ENCODE measurements around the gene FUS. TPM values are rescaled to one million over a fixed set of nuclear protein-coding genes. Genes with fewer than 3 reads are reported as not detected.
"Not testable (repeated sequence)": the region's sequence is repeated elsewhere in the genome, so short reads cannot be mapped to it uniquely, and the experiment has no call there.

The FUS gene
- polyA plus RNA-seq = 167 TPM

DNA sequence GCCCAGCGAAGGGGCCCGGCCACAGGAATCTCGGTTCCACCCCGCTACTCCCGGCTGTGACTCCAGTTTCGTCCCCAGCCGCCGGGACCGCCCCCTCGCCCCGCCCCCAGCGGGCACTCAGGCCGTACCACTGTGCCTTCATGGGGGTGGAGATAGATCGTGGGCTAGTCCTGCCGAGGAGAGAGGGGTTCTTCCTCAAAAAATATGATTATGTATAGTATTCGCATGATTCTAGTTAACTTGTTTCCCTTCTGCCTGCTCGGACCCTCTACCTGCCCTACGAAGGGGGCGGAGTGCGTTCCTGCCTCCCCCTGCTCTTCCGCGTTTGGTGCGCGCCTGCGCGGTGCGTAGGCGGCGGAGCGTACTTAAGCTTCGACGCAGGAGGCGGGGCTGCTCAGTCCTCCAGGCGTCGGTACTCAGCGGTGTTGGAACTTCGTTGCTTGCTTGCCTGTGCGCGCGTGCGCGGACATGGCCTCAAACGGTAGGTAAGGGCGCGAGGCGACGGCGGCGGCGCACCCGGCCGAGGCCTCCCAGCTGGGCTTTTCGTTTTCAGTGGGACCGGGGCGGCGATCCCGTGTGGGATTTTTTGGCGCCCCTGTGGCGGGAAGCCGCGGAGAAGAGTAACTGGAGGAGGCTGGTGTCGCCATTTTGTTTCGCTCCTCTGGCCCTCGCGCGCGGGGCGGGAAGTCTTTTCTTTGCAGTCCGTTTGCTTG lies at the start of gene FUS:
Gene FUS, plus strand, starts transcription at position 393 of the 713 bp plus-strand sequence. Its CDS starts 76 bp downstream, at position 469.
- peak within 1 kb of the TSS; percentile 89 to 100 (median 98) for H3K27ac Mint-ChIP-seq
- peaks cover 4% of the 10 kb centered on the region for H3K36me3 Mint-ChIP-seq

DNA sequence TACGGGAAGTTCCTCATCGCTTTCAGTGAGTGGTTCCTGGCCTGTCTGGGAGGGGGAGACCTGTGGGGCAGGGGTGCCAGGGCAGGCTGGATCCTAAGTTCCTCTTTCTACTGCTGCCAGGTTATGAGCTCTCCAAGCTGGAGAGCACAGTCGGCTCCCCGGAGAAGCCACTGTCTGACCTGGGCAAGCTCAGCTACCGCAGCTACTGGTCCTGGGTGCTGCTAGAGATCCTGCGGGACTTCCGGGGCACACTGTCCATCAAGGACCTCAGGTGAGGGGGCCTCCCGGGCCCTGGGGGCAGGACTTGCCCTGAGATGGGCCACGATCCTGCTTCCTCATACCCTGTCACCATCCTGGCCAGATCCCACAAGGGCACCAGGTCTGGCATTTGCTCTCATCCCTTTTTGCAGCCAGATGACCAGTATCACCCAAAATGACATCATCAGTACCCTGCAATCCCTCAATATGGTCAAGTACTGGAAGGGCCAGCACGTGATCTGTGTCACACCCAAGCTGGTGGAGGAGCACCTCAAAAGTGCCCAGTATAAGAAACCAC lies 49.5 kb upstream of the FUS start:
- H3K4me3 Mint-ChIP-seq = no peak overlapping the region
- no peaks in the 10 kb centered on the region for H3K9me3 Mint-ChIP-seq
- no peaks in the 10 kb centered on the region for H3K36me3 Mint-ChIP-seq
- H3K27ac Mint-ChIP-seq = no peak overlapping the region
- peaks cover 0 to 2% (median 0%) of the 10 kb centered on the region in 3 donors for H3K4me1 Mint-ChIP-seq
- H3K27me3 Mint-ChIP-seq = no peaks in the 10 kb centered on the region

More for the DNA sequence above, at the start of gene FUS:
- H3K4me3 Mint-ChIP-seq = peak within 1 kb of the TSS; percentile 90 to 98 (median 96)
- H3K4me1 Mint-ChIP-seq = peaks cover 31 to 45% (median 35%) of the 10 kb centered on the region in 3 donors
- H3K27me3 Mint-ChIP-seq = peaks cover 1% of the 10 kb centered on the region
- H3K9me3 Mint-ChIP-seq = peaks cover 0 to 1% (median 0%) of the 10 kb centered on the region in 3 donors

DNA sequence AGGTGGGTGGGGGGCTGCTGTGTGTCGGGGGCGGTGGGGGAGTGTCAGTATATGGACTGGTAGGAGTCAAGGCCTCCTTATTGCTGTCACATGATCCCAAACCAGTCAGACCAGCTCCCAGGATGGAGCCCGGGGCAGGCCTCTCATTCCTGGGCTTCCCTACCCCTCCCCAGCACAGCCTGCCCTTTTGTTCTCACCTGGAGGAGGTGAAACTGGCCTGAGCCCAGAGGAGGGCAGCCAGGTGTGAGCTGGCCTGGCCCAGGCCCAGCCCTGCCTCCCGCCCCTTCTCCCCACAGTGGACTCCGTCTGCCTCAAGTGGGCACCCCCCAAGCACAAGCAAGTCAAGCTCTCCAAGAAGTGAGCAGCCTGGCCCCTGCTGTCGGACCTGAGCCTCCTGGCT lies 49.0 kb upstream of the FUS start:
- Mint-ChIP-seq H3K27me3 (no peaks in the 10 kb centered on the region), H3K36me3 (no peaks in the 10 kb centered on the region), H3K4me1 (peaks cover 0 to under 1% (median 0%) of the 10 kb centered on the region in 3 donors), H3K9me3 (no peaks in the 10 kb centered on the region), H3K4me3 (no peak overlapping the region), H3K27ac (no peak overlapping the region)

DNA sequence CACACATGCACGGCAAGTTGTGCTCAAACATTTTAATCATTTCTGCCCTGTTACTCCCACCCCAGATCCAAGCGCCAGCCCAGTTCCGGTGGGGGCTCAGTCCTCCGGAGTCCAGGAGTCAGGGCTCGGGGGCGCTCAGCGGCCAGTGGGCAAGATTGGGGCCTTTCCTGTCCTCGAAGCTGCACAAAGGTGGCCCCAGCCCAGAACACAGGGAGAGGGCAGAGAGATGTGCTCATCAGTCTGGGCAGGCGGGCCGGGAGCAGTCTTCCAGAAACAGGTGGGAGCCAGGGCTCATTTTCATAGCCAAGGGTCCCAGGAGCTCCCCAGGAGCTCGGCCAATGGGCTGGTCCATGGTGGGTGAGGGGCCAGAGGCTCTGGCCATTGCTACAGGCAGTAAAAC lies 48.5 kb upstream of the FUS start:
- Mint-ChIP-seq H3K4me3 (no peak overlapping the region), H3K9me3 (no peaks in the 10 kb centered on the region), H3K27ac (no peak overlapping the region), H3K36me3 (no peaks in the 10 kb centered on the region), H3K27me3 (no peaks in the 10 kb centered on the region), H3K4me1 (no peaks in the 10 kb centered on the region)

DNA sequence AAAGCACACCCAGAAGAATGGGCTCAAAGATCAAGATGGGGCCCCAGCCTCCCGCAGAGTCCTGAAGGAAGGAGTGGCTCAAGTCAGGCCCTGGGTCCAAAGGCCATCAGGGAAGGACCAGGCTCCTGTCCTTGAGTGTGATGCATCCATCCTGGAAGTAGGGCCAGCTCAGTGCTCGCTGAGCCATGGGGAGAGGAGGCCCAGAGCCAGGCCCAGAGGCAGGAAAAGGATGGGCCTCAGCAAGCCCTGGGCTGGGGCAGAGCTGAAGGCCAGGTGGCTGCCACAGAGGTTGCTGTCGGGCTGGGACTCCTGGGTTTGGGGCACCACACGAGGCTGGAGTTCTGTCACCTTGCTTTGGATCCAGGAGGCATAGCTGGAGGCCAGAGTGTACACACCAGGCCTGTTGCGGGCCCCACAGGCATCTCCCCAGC lies 48.1 kb upstream of the FUS start:
- Mint-ChIP-seq H3K9me3 (no peaks in the 10 kb centered on the region), H3K27me3 (no peaks in the 10 kb centered on the region), H3K4me1 (no peaks in the 10 kb centered on the region), H3K4me3 (no peak overlapping the region), H3K36me3 (no peaks in the 10 kb centered on the region), H3K27ac (no peak overlapping the region)

DNA sequence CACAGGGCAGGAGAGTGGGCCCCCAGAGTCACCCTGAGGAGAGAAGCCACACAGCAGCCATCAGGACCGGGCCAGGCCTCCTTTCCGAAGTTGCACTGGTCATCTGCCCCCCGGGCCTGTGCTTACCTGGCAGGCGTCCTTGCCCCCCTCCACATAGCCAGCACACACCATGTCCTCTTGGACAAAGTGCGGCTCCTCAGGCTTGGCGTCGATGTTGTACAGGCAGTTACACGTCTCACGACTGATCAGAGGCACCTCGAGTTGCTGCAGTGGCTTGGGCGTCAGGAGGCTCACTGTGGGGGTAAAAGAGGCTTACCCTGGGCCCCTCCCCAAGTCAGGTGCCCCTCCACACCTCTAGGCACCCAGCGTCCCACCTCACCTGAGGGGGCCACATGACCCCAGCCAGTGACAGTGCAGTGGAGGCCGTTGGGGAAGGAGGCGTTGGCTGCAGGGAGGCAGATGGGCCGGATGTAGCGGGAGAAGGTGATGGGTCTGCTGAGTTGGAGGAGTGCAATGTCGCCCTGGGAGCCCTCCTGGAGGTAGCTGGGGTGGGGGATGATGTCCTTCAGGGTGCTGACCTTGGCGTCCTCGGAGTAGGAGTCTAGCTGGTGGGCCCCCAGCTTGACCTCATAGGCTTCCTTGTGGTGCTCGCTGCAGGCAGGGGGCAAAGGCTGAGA lies 47.5 kb upstream of the FUS start:
- Mint-ChIP-seq H3K4me3 (no peak overlapping the region), H3K9me3 (no peaks in the 10 kb centered on the region), H3K36me3 (no peaks in the 10 kb centered on the region), H3K27me3 (no peaks in the 10 kb centered on the region), H3K27ac (peak overlapping the region in 1 of 3 donors; percentile 31), H3K4me1 (no peaks in the 10 kb centered on the region)

DNA sequence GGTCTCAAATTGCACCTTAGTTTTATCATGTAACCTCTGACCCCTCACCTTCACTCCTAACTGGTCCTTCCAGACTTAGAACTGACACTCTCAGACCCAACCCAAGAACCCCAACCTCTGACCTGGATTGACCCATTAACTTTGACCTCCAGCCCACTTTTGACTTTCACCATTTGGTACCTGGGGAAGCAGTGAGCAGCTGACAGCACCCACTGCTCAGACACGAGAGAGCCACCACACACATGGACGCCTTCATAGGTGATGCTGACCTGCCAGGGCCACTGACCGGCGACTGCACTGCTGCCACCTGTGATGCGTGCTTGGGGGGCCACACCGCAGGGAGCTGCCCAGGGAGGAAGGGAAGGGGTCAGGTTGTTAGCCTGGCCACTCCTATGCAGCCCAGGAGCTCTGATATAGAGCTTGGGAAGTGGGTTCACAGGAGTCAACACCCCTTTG lies 46.9 kb upstream of the FUS start:
- H3K36me3 Mint-ChIP-seq = no peaks in the 10 kb centered on the region
- H3K27me3 Mint-ChIP-seq = no peaks in the 10 kb centered on the region
- peak overlapping the region in 1 of 3 donors; percentile 31 for H3K27ac Mint-ChIP-seq
- H3K4me1 Mint-ChIP-seq = no peaks in the 10 kb centered on the region
- H3K9me3 Mint-ChIP-seq = no peaks in the 10 kb centered on the region
- no peak overlapping the region for H3K4me3 Mint-ChIP-seq

DNA sequence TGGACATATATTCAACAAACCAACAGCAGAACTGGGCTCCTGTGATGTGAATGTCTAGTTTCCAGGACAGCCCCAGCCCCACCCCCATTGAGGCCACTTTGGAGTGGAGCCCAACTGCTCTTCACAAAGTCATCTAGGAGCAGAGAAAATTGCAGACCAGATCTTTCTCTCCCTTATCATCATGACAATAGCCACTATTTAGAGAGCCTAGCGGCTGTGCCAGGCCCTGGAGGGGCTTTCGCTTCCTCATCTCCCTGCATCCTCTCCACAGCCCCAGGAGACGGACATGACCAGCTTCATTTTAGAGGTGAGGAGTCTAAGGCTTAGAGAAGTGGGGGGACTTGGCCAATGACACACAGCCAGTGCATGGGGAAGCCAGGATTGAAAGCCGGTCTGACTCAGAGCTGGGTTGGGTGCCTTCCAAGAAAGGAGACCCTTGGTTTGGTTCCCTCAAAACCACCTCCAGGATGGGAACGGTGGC lies 45.8 kb upstream of the FUS start:
- no peak overlapping the region for H3K4me3 Mint-ChIP-seq
- H3K4me1 Mint-ChIP-seq = no peaks in the 10 kb centered on the region
- H3K36me3 Mint-ChIP-seq = no peaks in the 10 kb centered on the region
- H3K27me3 Mint-ChIP-seq = no peaks in the 10 kb centered on the region
- H3K27ac Mint-ChIP-seq = no peak overlapping the region
- no peaks in the 10 kb centered on the region for H3K9me3 Mint-ChIP-seq

DNA sequence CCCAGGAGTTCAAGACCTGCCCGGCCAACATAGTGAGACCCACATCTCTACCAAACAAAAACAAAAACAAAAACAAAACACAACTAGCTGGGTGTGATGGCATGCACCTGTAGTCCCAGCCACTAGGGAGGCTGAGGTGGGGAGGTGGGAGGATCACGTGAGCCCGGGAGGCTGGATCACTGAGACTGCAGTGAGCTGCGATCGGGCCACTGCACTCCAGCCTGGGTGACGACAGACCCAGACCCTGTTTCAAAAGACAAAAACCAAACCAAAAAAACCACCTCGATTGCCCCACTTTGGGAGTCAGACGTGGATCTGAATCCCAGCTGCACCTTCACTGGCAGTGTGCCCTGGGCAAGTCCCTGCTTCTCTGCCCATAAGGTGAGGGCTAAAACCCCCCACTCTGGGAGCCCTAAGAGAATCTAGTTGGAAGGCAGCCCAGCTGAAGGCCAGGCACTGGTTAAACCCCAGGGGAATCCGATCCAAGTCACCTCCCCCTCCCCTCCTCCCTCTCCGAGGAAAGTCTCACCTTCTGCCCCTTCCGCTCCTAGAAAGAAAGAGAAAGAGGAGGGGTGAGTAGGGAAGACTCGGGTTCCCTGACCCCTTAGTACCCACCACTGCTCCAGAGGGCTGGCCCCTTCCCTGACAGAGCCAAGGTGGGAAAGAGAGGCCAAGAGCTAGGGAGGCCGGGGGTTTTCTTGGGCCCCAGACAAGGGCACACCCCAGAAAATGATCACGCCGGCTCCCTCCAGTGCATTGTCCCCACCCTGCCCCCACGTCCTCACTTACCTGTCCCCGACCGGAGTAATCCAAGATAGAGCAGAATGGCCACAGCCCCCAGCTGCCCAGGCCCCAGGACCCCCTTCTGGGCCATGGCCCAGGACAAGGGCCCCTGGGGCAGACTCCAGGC lies 45.1 kb upstream of the FUS start:
- no peak overlapping the region for H3K27ac Mint-ChIP-seq
- no peaks in the 10 kb centered on the region for H3K27me3 Mint-ChIP-seq
- H3K4me1 Mint-ChIP-seq = no peaks in the 10 kb centered on the region
- H3K4me3 Mint-ChIP-seq = no peak overlapping the region
- H3K9me3 Mint-ChIP-seq = no peaks in the 10 kb centered on the region
- H3K36me3 Mint-ChIP-seq = no peaks in the 10 kb centered on the region

DNA sequence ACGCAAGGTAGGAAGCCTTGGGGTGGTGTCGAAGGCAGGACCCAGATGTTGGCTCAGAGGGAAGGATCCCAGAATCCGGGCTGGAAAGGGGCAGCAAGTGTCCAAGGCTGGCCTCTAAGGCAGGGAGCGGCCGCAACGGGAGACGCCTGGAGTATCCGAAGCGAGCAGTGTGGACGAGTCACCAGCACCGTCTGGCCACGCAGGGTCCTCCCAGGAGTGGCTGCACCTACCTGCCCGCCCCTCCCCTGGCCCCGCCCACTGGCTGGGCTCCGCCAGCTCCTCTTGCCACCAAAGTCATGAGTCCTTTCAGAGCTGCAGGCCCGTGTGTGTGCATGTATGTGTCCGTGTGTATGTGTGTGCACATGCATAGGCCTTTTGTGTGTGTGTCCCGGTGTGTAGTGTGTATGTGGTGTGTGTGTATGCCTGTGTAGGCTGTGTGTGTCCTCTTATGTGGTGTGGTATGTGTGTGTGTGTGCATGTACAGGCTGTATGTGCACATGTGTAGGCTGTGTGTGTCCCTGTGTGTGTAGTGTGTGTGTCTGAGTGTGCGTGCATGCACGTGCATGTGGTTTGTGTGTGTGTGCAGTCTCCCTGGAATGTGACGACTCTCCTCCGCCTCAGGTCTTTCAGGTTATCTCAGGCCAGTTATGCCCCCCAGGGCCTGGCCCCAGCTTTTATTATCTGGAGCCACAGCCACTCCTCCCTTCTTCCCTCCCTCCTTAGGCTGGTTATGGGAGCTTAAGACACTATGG lies 44.2 kb upstream of the FUS start, which contains the start of gene PRSS8:
Gene PRSS8, minus strand, starts transcription at position 193 of the 752 bp plus-strand sequence. CDS start 229 bp downstream, outside the sequence.
- Mint-ChIP-seq H3K9me3 (no peaks in the 10 kb centered on the region), H3K36me3 (no peaks in the 10 kb centered on the region), H3K4me1 (peaks cover 0 to 1% (median 0%) of the 10 kb centered on the region in 3 donors), H3K27me3 (no peaks in the 10 kb centered on the region), H3K27ac (no peak within 1 kb of the TSS), H3K4me3 (peak within 1 kb of the TSS in 1 of 4 donors; percentile 47)

DNA sequence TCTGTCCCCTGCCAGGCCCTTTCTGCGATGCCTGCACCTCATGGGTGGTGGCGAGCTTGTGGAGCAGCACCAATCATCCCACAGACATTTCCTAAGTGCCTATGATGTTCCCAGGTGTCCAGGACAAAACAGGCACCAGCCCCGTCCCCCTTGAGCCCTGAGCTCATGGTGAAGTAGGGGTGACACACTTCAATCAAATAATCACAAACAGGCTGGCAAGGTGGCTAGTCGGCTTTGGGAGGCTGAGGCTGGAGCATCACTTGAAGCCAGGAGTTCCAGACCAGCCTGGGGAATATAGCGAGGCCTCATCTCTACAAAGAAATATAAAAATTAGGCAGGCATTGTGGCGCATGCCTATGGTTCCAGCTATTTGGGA lies 43.7 kb upstream of the FUS start:
- Mint-ChIP-seq H3K4me3 (peak overlapping the region in 1 of 4 donors; percentile 47), H3K36me3 (no peaks in the 10 kb centered on the region), H3K4me1 (peaks cover 0 to 3% (median 0%) of the 10 kb centered on the region in 3 donors), H3K27ac (no peak overlapping the region), H3K27me3 (no peaks in the 10 kb centered on the region), H3K9me3 (no peaks in the 10 kb centered on the region)

DNA sequence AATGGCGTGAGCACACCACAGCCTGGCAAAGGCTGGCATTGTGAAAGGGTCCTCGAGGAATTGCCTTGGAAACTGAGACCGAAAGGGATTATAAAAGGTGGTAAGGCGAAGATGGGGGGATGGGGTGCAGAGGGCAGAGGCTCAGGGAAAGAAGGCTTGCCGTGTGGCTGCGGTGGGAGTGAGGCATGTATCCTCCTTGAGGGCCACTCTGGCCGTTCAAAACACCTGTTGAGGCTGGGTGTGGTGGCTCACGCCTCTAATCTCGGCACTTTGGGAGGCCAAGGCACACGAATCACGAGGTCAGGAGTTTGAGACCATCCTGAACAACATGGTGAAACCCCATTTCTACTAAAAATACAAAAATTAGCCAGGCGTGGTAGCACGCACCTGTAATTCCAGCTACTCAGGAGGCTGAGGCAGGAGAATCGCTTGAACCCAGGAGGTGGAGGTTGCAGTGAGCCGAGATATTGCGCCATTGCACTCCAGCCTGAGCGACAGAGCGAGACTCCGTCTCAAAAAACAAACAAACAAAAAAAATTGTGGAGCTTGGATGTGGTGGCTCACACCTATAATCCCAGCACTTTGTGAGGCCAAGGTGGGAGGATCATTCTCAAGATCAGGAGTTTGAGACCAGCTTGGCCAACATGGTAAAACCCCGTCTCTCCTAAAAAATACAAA lies 43.0 kb upstream of the FUS start:
- peak overlapping the region in 1 of 4 donors; percentile 47 for H3K4me3 Mint-ChIP-seq
- H3K36me3 Mint-ChIP-seq, H3K9me3 Mint-ChIP-seq, H3K27me3 Mint-ChIP-seq, H3K4me1 Mint-ChIP-seq, H3K27ac Mint-ChIP-seq: not testable (repeated sequence)

DNA sequence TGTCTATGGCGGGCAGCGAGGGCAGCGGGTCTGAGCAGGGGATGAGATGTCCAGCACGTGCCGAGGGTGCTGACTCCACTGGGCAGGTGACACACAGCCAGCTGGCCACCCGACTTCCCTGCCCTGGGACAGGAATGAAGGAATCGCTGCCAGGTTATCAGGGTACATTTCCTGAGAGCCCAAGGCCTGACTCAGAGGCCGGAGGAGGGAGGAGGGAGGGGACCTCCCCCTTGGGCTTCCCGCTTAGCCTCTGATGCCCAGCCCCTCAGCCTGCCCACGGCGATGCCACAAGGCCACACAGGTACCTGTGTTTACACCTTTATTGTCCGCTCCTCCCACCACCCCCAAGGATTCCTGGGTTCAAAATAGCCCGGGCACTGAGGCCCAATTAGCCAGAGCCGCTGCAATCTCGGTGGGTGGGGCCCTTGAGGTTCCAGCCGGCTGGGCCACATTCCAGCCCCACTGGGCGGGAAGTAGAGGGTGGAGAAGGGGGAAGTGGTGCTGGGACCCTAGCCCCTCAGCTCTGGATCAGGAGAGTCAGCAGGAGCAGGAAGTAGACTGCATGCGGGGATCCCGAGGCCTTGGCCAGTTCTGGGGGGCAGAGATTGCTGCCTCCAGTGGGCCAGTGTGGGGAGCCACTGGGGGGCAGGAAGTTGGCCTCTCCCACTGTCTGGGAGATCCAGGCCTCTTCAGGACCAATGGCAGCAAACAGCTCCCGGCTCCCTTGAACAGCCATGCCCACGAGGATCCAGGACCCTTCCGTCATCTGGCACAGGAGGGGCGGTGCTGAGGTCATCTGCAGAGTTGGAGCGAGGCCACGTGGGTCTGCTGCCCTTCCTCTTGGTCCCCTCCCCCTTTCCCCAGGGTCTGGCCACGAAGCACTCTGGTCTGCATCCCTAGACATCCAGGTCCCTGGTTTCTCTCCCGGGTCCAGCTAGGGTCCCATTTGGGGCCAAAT lies 41.0 kb upstream of the FUS start:
- no peak overlapping the region for H3K27ac Mint-ChIP-seq
- H3K4me3 Mint-ChIP-seq = no peak overlapping the region
- H3K9me3 Mint-ChIP-seq = no peaks in the 10 kb centered on the region
- no peaks in the 10 kb centered on the region for H3K27me3 Mint-ChIP-seq
- H3K4me1 Mint-ChIP-seq = peaks cover 5 to 7% (median 5%) of the 10 kb centered on the region in 3 donors
- no peaks in the 10 kb centered on the region for H3K36me3 Mint-ChIP-seq
